GM21786 (cell line): ENCODE measurements around the gene LY9.

Source experiments
- ATAC-seq: cut with Tn5 transposase; IDR thresholded peaks from one replicate; pipeline ENCODE4 v1.9.1; 2021; ENCODE audit not compliant: unreplicated experiment

LY9 gene

GRCh38 chr1:160795951-160796383 lies at the start of gene LY9:
LY9 (plus strand) TSS chr1:160796174; CDS start chr1:160796188, 14 bp downstream.
- peak; percentile 79 for ATAC-seq

- no peak for ATAC-seq
These were observed 49.0 kb upstream of the LY9 start for GRCh38 chr1:160746836-160747500.

GRCh38 chr1:160747717-160748116 lies 48.3 kb upstream of the LY9 start:
- ATAC-seq = no peak

- no peak for ATAC-seq
These were observed 47.6 kb upstream of the LY9 start for GRCh38 chr1:160748181-160748877.

- no peak for ATAC-seq
These were observed 47.1 kb upstream of the LY9 start for GRCh38 chr1:160748878-160749269.

GRCh38 chr1:160750608-160751007 lies 45.4 kb upstream of the LY9 start:
- no peak for ATAC-seq

GRCh38 chr1:160752406-160752805 lies 43.6 kb upstream of the LY9 start:
- ATAC-seq = no peak

GRCh38 chr1:160752924-160753323 lies 43.0 kb upstream of the LY9 start:
- ATAC-seq = no peak

- no peak for ATAC-seq
These were observed 42.4 kb upstream of the LY9 start for GRCh38 chr1:160753594-160753993.

- ATAC-seq = no peak
These were observed 40.5 kb upstream of the LY9 start for GRCh38 chr1:160755461-160755860.

- no peak for ATAC-seq
These were observed 39.8 kb upstream of the LY9 start for GRCh38 chr1:160755911-160756848.

- ATAC-seq = no peak
These were observed 39.1 kb upstream of the LY9 start for GRCh38 chr1:160756849-160757201.

- ATAC-seq = no peak
These were observed 37.5 kb upstream of the LY9 start for GRCh38 chr1:160758521-160758920.

- no peak for ATAC-seq
These were observed 36.2 kb upstream of the LY9 start for GRCh38 chr1:160759740-160760139.

GRCh38 chr1:160761046-160761445 lies 34.9 kb upstream of the LY9 start:
- ATAC-seq = no peak

GRCh38 chr1:160761886-160762285 lies 34.1 kb upstream of the LY9 start:
- no peak for ATAC-seq

GRCh38 chr1:160763993-160764392 lies 32.0 kb upstream of the LY9 start:
- no peak for ATAC-seq

GRCh38 chr1:160767395-160768294 lies 28.3 kb upstream of the LY9 start:
- peak; percentile 45 for ATAC-seq

GRCh38 chr1:160768295-160768657 lies 27.7 kb upstream of the LY9 start:
- peak; percentile 79 for ATAC-seq

GRCh38 chr1:160772331-160772730 lies 23.6 kb upstream of the LY9 start:
- ATAC-seq = no peak

- no peak for ATAC-seq
These were observed 22.9 kb upstream of the LY9 start for GRCh38 chr1:160773093-160773492.
